Bladder microvascular endothelial cell (primary cell): Measurements from ENCODE around the gene HSPA4L. TPM values are rescaled to one million over a fixed set of nuclear protein-coding genes. Genes with fewer than 3 reads are reported as not detected.

Experiments used
- total RNA-seq: library from RNA; depleted of rRNA; stranded (reverse); fragments of >200 nt; gene quantifications from 2 replicates; pipeline ENCODE4 v1.2.3, GENCODE V29; 2014

HSPA4L gene
- 2.4 and 14.5 TPM in 2 replicates for total RNA-seq

DNA sequence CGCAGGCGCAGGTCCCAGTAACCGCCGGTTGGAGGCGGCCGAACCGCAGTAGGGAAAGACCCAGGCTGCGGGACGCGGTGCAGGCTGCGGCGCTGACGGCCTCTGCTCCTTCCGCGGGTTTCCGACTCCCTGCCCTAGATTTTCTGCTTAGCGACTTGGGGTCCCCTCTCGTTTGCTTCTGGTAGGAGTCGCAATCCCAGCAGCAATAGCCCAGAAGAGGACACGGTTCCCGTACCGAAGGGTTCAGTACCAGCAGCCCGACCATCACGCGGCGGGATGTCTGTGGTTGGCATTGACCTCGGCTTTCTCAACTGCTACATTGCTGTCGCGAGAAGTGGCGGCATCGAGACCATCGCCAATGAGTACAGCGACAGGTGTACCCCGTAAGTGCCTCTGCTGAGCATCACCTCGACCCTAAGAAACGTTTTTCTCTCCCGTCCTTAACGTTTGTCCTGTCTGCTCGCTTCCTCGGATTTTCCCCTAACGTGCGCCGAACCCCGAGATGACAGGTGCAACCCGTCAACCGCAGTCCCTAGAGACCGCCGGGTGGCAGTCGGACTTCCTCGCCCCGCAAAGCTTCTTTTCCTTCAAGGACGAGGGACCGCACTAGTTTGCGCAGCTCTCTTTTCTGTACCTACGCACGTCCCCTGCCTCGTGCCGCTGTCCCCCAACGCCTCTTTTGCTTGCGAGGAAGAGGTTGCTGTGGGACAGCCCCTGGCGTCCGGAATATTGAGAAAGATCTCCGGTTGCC lies at the start of gene HSPA4L:
Gene HSPA4L (plus strand): TSS at position 48 of the 751 bp plus-strand sequence. CDS start 229 bp downstream, at position 277.

DNA sequence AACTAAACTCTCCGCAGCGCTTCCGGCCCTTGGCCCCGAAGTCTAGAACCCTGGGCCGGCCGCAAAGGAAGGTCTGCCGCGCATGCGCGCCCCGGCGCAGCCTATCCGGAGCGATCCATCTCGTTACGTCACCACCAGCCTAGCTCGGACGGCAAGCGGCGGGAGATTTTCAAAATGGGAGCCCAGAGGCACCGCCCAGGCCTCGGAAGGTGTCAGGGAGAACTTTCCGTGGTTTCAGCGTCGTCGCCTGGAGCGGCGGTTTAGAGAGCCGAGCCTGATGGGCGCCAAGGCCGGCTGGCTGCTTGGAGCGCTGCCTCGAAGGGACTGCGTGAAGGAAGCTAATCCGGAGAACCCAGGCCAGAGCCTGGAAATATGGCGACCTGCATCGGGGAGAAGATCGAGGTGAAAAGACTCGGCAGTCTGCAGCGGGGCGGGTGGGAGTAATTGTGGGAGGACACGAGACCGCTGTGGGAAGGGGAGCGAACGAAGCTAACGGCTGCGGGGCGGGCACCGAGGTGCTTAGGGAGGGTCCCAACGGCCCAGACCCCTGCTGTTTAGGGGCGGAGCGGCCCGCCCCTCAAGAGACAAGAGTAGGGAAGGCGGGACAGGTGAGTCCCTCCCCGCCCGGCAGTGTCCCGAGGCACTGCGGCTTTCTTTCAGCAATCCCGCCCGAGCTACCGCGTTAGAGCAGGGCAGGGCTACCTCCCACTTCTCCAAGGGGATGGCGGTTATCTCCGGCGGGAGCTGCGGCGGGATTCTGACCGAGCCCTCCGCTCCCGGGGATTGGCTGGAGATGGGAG lies 98.8 kb downstream of the HSPA4L start, which contains the start of gene PLK4:
Gene PLK4 (plus strand): TSS at position 131 of the 800 bp plus-strand sequence. CDS start 242 bp downstream, at position 373.

Other genes starting within 250 kb of the HSPA4L start
- 1.3 and 5.5 TPM in 2 replicates for gene INTU, start 149.4 kb upstream of the HSPA4L start, total RNA-seq
- gene SLC25A31, start 51.9 kb upstream of the HSPA4L start, total RNA-seq: not detected in 2 replicates
- gene PLK4, start 98.6 kb downstream of the HSPA4L start, total RNA-seq: 14.0 and 17.5 TPM in 2 replicates
- 10.2 and 24.3 TPM in 2 replicates for gene MFSD8, start 182.9 kb downstream of the HSPA4L start, total RNA-seq
- gene ABHD18, start 183.1 kb downstream of the HSPA4L start, total RNA-seq: 4.9 and 8.6 TPM in 2 replicates